K562 (cell line): Measurements from ENCODE around the gene ANKLE2. TPM values are rescaled to one million over a fixed set of nuclear protein-coding genes. Genes with fewer than 3 reads are reported as not detected.

Source experiments
- ATAC-seq: fragments of 200-7000 bp; cut with Tn5 transposase; 3 replicates; pipeline ENCODE4 v1.9.1; 2020; ENCODE audit warnings: moderate library complexity
- BruUV-seq: library from RNA; stranded (reverse); fragments of 400-500 nt; replicated peaks from 2 replicates; lab custom pipeline; 2021; lab: Mats Ljungman, UMichigan
- CTCF ChIA-PET: fragments of 300-600 bp; formaldehyde crosslinking; extraction: SDS; loops from one replicate; lab custom pipeline; 2021; ENCODE audit warnings: low intra/inter-chr PET ratio; lab: Yijun Ruan, JAX
- POLR2A ChIA-PET: fragments of 300-600, 350-650 bp; sonication (Branson Sonifier 250); formaldehyde crosslinking; extraction: SDS; loops from one replicate; lab custom pipeline; 2021; ENCODE audit warnings: antibody characterized with exemption, inconsistent platforms; lab: Yijun Ruan, JAX
- DNase-seq, 4 experiments: peaks; one replicate each; pipeline versions ENCODE4 v3.0.0 to v3.0.0-alpha.2; 2011 to 2018; ENCODE audit warnings: low spot score in 3 of 4, mixed read lengths in 3 of 4; ENCODE audit errors: extremely low read depth in 1 of 4
- FAIRE-seq: peaks from 2 replicates; lab custom pipeline; 2011; peaks lifted over from hg19 to GRCh38; lab: Jason Lieb, UNC
- H2AFZ ChIP-seq: 2 replicates; pipeline ENCODE4 v1.6.0; 2011; ENCODE audit warnings: low read depth, low read length, control low read depth, inconsistent platforms
- H3K27ac ChIP-seq: fragments of 200-600 bp; 3 replicates; pipeline ENCODE4 v1.8.0; 2011; ENCODE audit warnings: low read depth, mild to moderate bottlenecking, control low read depth, inconsistent platforms, low read length, moderate library complexity, mixed read lengths; ENCODE audit errors: extremely low read depth
- H3K27me3 ChIP-seq, 2 experiments: fragments of 300-600 bp in 1 of 2; 2 replicates in 1 of 2; 3 replicates in 1 of 2; pipeline versions ENCODE4 v1.6.0 to v1.8.0; 2011; ENCODE audit warnings: inconsistent platforms in 2 of 2, low read length in 2 of 2, mild to moderate bottlenecking in 1 of 2, mixed read lengths in 1 of 2, moderate library complexity in 1 of 2; ENCODE audit not compliant: control insufficient read depth in 2 of 2, insufficient read depth in 2 of 2
- H3K36me3 ChIP-seq: fragments of 300-600 bp; 3 replicates; pipeline ENCODE4 v1.8.0; 2011; ENCODE audit warnings: mild to moderate bottlenecking, low read length, inconsistent platforms; ENCODE audit not compliant: control insufficient read depth, insufficient read depth
- H3K4me1 ChIP-seq, 2 experiments: fragments of 200-600 bp in 1 of 2; replicated peaks in 1 of 2; 2 replicates in 1 of 2; 3 replicates in 1 of 2; pipeline versions ENCODE4 v1.5.1 to v1.8.0; 2011; ENCODE audit warnings: inconsistent platforms in 2 of 2, low read length in 2 of 2, mild to moderate bottlenecking in 1 of 2, mixed read lengths in 1 of 2, moderate library complexity in 1 of 2; ENCODE audit not compliant: control insufficient read depth in 2 of 2, insufficient read depth in 2 of 2
- H3K4me2 ChIP-seq: 2 replicates; pipeline ENCODE4 v1.6.1; 2011; ENCODE audit warnings: low read length, control low read depth, inconsistent platforms, mixed read lengths; ENCODE audit not compliant: insufficient read depth
- H3K4me3 ChIP-seq: fragments of 200-600 bp; sonication (generic), shearing (Covaris generic); 2 replicates; pipeline ENCODE4 v1.5.1; 2016; ENCODE audit warnings: control low read depth, inconsistent platforms
- H3K79me2 ChIP-seq: fragments of 200-600 bp; 3 replicates; pipeline ENCODE4 v1.8.0; 2011; ENCODE audit warnings: low read length, inconsistent platforms; ENCODE audit not compliant: control insufficient read depth, insufficient read depth
- H3K9ac ChIP-seq, 2 experiments: 2 replicates each; pipeline versions ENCODE4 v1.6.0 to v1.6.1; 2011; ENCODE audit warnings: low read depth in 2 of 2, low read length in 2 of 2, control low read depth in 1 of 2, inconsistent platforms in 1 of 2, mild to moderate bottlenecking in 1 of 2, mixed read lengths in 1 of 2; ENCODE audit not compliant: insufficient read depth in 1 of 2
- H3K9me1 ChIP-seq: one replicate; pipeline ENCODE4 v1.6.0; 2011; ENCODE audit warnings: inconsistent platforms, mild to moderate bottlenecking, low read length, moderate library complexity; ENCODE audit not compliant: control insufficient read depth, insufficient read depth
- H3K9me3 ChIP-seq: replicated peaks from 2 replicates; pipeline ENCODE4 v1.5.1; 2011; ENCODE audit warnings: low read depth, low read length, inconsistent platforms; ENCODE audit not compliant: control insufficient read depth, insufficient read depth
- H4K20me1 ChIP-seq: replicated peaks from 2 replicates; pipeline ENCODE4 v1.6.1; 2011; ENCODE audit warnings: low read length, inconsistent platforms, mixed read lengths; ENCODE audit not compliant: control insufficient read depth, insufficient read depth
- CREB3 ChIP-seq: fragments of 450-650 bp; conservative IDR thresholded peaks from 2 replicates; pipeline ENCODE4 v1.6.1; 2016; ENCODE audit warnings: missing genetic modification characterization, low read depth, mild to moderate bottlenecking, missing compliant biosample characterization, moderate library complexity
- ELK1 ChIP-seq: sonication (generic); formaldehyde crosslinking; IDR thresholded peaks from 2 replicates; pipeline ENCODE4 v1.8.1; 2022; ENCODE audit warnings: missing genetic modification reagents
- FOXA1 ChIP-seq: fragments of 450-650 bp; IDR thresholded peaks from 2 replicates; pipeline ENCODE4 v1.6.1; 2016; ENCODE audit warnings: mild to moderate bottlenecking, borderline replicate concordance
- FOXA3 ChIP-seq, 2 experiments: fragments of 450-650 bp in 1 of 2; sonication (generic) in 1 of 2; formaldehyde crosslinking; IDR thresholded peaks in 1 of 2; conservative IDR thresholded peaks in 1 of 2; 2 replicates each; pipeline versions ENCODE4 v1.4.0 to v1.8.0; 2020 to 2022; ENCODE audit warnings: mild to moderate bottlenecking in 2 of 2, missing genetic modification reagents in 1 of 2
- MCM7 ChIP-seq, 2 experiments: fragments of 450-650 bp; IDR thresholded peaks; 2 replicates each; pipeline ENCODE4 v1.6.1; 2016 to 2018
- MTF1 ChIP-seq: fragments of 250-450 bp; sonication (Bioruptor Pico); IDR thresholded peaks from 2 replicates; pipeline ENCODE4 v1.9.0; 2021; ENCODE audit warnings: moderate library complexity, mild to moderate bottlenecking, inconsistent platforms, borderline replicate concordance
- NR2F6 ChIP-seq: fragments of 450-650 bp; formaldehyde crosslinking; IDR thresholded peaks from 2 replicates; pipeline ENCODE4 v1.4.0; 2020; ENCODE audit warnings: mild to moderate bottlenecking
- SRSF1 ChIP-seq: fragments of 200-400 bp; formaldehyde crosslinking; IDR thresholded peaks from 2 replicates; pipeline ENCODE4 v1.6.1; 2017; ENCODE audit warnings: mild to moderate bottlenecking, low read depth, low read length, moderate library complexity
- ZBTB7A ChIP-seq: IDR thresholded peaks from 2 replicates; pipeline ENCODE4 v1.6.1; 2011; ENCODE audit warnings: low read depth, mild to moderate bottlenecking, low read length, moderate library complexity, borderline replicate concordance; ENCODE audit not compliant: control insufficient read depth
- ZNF583 ChIP-seq: fragments of 250-450 bp; sonication (Bioruptor Pico); IDR thresholded peaks from 2 replicates; pipeline ENCODE4 v1.4.0; 2020
- ZZZ3 ChIP-seq: fragments of 450-650 bp; IDR thresholded peaks from 2 replicates; pipeline ENCODE4 v1.6.1; 2016; ENCODE audit warnings: antibody characterized with exemption, mild to moderate bottlenecking, moderate library complexity
- WGBS: fragments of 100-300 bp; shearing (Covaris generic); methylation state at CpG from one replicate; pipeline ENCODE4 v1.1.6; 2016; ENCODE audit warnings: low coverage, mixed read lengths; ENCODE audit not compliant: insufficient coverage; ENCODE audit errors: missing lambda C conversion rate; 5-methylcytosine and 5-hydroxymethylcytosine counted together
- in situ Hi-C: fragments of 300-500 bp; cut with MboI; formaldehyde crosslinking; loops from 4 replicates; pipeline ENCODE4 v1.15.0; 2018; ENCODE audit warnings: inconsistent platforms, mixed read lengths
- intact Hi-C: fragments of 100-400 bp; cut with micrococcal nuclease; formaldehyde crosslinking; loops from 2 replicates; pipeline ENCODE4 v1.14.2; 2022
- polyA plus RNA-seq, 8 experiments: library from polyadenylated mRNA; depleted of rRNA in 4 of 8; stranded (reverse) in 5 of 8; unstranded in 3 of 8; fragments of >200 nt; fragmentation: Nextera tagmentation in 2 of 8; fragmentation: Illumina TruSeq in 1 of 8; extraction: Ambion mirVana in 2 of 8; extraction: Trizol in 1 of 8; gene quantifications; 2 replicates each; pipeline versions ENCODE4 v1.2.1 to v1.2.3, GENCODE V29; 2011 to 2014; ENCODE audit warnings: inconsistent platforms in 1 of 8, missing spikeins in 1 of 8
- total RNA-seq, 7 experiments: library from RNA; depleted of rRNA in 6 of 7; stranded (reverse); fragments of >200 nt in 6 of 7; fragmentation: Illumina TruSeq in 2 of 7; extraction: Trizol in 2 of 7; gene quantifications; 2 replicates each; pipeline versions ENCODE4 v1.2.1 to v1.2.3, GENCODE V29; 2011 to 2021; ENCODE audit warnings: low replicate concordance in 1 of 7
- TF ChIP-seq, protein P1 (sequence below): sonication (generic); formaldehyde crosslinking; IDR thresholded peaks from 2 replicates; pipeline ENCODE4 v1.8.0; 2022; ENCODE audit warnings: mild to moderate bottlenecking, low read depth, missing genetic modification reagents

The ANKLE2 gene
- total and polyA plus RNA-seq, 9 of the 15 experiments (the other 6 are each of a cell fraction or from before 2014, with no cell fraction given), result 3.2 to 57.7 (median 45.6) TPM

GRCh38 chr12:132746613-132747012, 15.0 kb downstream of the ANKLE2 start (continued):
- TF ChIP-seq CREB3 (tag) (no peak), FOXA3 (CRISPR knock-in tag; conservative IDR thresholded peaks at IDR 0.05 in 1 of 2, IDR thresholded peaks at IDR 0.05 in 1 of 2) (no peak), MTF1 (CRISPR knock-in tag) (no peak)

GRCh38 chr12:132743831-132744230, 17.8 kb downstream of the ANKLE2 start:
- intact Hi-C loops, result no loop called here
- TF ChIP-seq ELK1 (CRISPR knock-in tag), result no peak
- no peak for TF ChIP-seq ZNF583
- TF ChIP-seq ZBTB7A, result no peak
- TF ChIP-seq ZZZ3, result no peak
- TF ChIP-seq, protein P1, sequence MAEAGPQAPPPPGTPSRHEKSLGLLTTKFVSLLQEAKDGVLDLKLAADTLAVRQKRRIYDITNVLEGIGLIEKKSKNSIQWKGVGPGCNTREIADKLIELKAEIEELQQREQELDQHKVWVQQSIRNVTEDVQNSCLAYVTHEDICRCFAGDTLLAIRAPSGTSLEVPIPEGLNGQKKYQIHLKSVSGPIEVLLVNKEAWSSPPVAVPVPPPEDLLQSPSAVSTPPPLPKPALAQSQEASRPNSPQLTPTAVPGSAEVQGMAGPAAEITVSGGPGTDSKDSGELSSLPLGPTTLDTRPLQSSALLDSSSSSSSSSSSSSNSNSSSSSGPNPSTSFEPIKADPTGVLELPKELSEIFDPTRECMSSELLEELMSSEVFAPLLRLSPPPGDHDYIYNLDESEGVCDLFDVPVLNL (CRISPR knock-in tag), result no peak
- TF ChIP-seq SRSF1, result no peak
- TF ChIP-seq FOXA1, result no peak
- TF ChIP-seq NR2F6 (CRISPR knock-in tag), result no peak
- TF ChIP-seq MCM7 (IDR thresholded peaks at IDR 0.05), result no peak
- Histone ChIP-seq H3K4me1 (no peaks in the 10 kb centered on the region), H3K36me3 (peaks cover 94% of the 10 kb centered on the region), H3K9me1 (no peaks in the 10 kb centered on the region), H3K27ac (no peak overlapping the region), H3K4me2 (no peak overlapping the region), H3K27me3 (no peaks in the 10 kb centered on the region), H2AFZ (no peak overlapping the region), H4K20me1 (peaks cover 4% of the 10 kb centered on the region; the same call in 1 of the 2 replicates), H3K79me2 (peaks cover 16% of the 10 kb centered on the region; the same call in 2 of the 3 replicates), H3K9ac (no peak overlapping the region), H3K4me3 (no peak overlapping the region), H3K9me3 (no peaks in the 10 kb centered on the region)
- DNase-seq (no peak), FAIRE-seq (no peak), ATAC-seq (no peak)
- in situ Hi-C loops, result no loop called here
- 87% methylated on average over 13 of the region's 13 CpGs for WGBS
- ChIA-PET POLR2A (no interaction called here), CTCF (no interaction called here)
- BruUV-seq, result no TSS peak
